Left lung (tissue), 10 donors: Measurements from ENCODE around the gene CSGALNACT2. TPM values are rescaled to one million over a fixed set of nuclear protein-coding genes. Genes with fewer than 3 reads are reported as not detected.

ENCODE experiments used
- ATAC-seq: fragments of 200-7000 bp; cut with Tn5 transposase; one replicate; pipeline ENCODE4 v1.9.1; 2020; ENCODE audit warnings: moderate library complexity
- DNase-seq, 4 donors: peaks; one replicate each; pipeline ENCODE4 v3.0.0-alpha.2; 2013 to 2020
- H3K27ac ChIP-seq, 2 donors: fragments of 200-600 bp; sonication (generic) in 1 of 2; one replicate each; pipeline versions ENCODE4 v1.5.0 to v1.8.0; 2020 to 2021
- H3K27me3 ChIP-seq, 2 donors: fragments of 200-600 bp; sonication (generic) in 1 of 2; one replicate each; pipeline versions ENCODE4 v1.5.0 to v1.8.0; 2020 to 2021
- H3K36me3 ChIP-seq, 2 donors: fragments of 200-600 bp; sonication (generic) in 1 of 2; one replicate each; pipeline versions ENCODE4 v1.5.0 to v1.8.0; 2020 to 2021
- H3K4me1 ChIP-seq, 2 donors: fragments of 200-600 bp; one replicate each; pipeline ENCODE4 v1.8.0; 2021
- H3K4me3 ChIP-seq, 2 donors: fragments of 200-600 bp; sonication (generic) in 1 of 2; one replicate each; pipeline versions ENCODE4 v1.5.0 to v1.8.0; 2020 to 2021; ENCODE audit warnings: mild to moderate bottlenecking in 1 of 2
- H3K9me3 ChIP-seq, 2 donors: fragments of 200-600 bp; sonication (generic) in 1 of 2; one replicate each; pipeline versions ENCODE4 v1.5.0 to v1.8.0; 2020 to 2021
- CTCF ChIP-seq, 2 donors: fragments of 200-600 bp; sonication (generic) in 1 of 2; IDR thresholded peaks; one replicate each; pipeline versions ENCODE4 v1.5.0 to v1.8.0; 2021; ENCODE audit warnings: antibody characterized with exemption in 2 of 2
- intact Hi-C, 2 donors: fragments of 100-400 bp; cut with DNase I; formaldehyde crosslinking; loops; one replicate each; pipeline versions ENCODE4 v1.11.2 to v1.14.2; 2022
- polyA plus RNA-seq, 6 donors: library from polyadenylated mRNA; unstranded; fragments of 120-200 nt; gene quantifications; one replicate each; pipeline ENCODE4 v1.2.1, GENCODE V29; 2013; ENCODE audit not compliant: insufficient read length in 6 of 6
- total RNA-seq, 2 donors: library from RNA; stranded (reverse); fragmentation: NEBNext Ultra II Directional; extraction: Animal tissue kit (Norgen Biotek cat#: 25700); gene quantifications; one replicate each; pipeline ENCODE4 v1.2.1, GENCODE V29; 2021
- donor health status: DM: no; HTN: yes; CAD: no.
- donor health status: DM: no; HTN: no; CAD: no.

CSGALNACT2 gene
- total and polyA plus RNA-seq, 8 donors, result 31.4 to 45.0 (median 36.6) TPM

DNA sequence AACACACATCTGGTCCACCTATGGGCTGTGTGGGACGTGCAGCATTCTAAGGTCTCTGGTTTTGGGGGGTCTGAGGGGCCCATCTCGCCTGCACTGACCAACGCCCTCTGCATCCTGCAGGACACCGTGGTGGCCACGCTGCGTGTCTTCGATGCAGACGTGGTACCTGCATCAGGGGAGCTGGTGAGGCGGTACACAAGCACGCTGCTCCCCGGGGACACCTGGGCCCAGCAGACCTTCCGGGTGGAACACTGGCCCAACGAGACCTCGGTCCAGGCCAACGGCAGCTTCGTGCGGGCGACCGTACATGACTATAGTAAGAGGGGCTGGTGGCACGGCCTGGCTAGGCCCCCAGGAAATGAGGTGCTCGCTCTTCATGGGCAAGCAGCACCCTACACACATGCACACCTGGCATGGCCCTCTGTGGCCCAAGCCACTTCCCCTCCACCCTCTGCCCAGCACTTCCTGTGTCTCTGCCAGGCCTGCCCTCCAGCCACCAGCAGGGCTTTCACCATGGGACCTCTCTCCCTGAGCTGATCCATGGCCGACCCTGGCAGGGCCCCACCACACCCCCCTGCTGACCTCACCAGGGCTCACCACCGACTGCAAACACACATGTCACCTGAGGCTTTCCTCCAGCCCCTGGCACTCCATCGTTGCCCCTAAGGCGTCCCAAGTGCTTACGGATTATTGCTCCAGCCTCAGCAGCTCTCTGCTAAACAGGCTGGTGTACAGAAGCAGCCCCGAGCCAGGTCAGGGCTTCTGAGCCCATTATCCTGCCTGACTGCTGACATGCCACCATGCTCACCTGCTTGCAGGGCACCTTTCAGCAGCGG is 31.8 kb upstream of the CSGALNACT2 start:
- no peak for TF ChIP-seq CTCF (IDR thresholded peaks at IDR 0.05)
- ATAC-seq (no peak), DNase-seq (peak in 1 of 4 donors; percentile 78)
- H3K4me1 ChIP-seq, result peaks cover 8 to 25% of the 10 kb centered on the region in 2 donors
- no peaks in the 10 kb centered on the region for H3K36me3 ChIP-seq
- H3K9me3 ChIP-seq, result no peaks in the 10 kb centered on the region
- intact Hi-C loops, result no loop called here
- no peak overlapping the region for H3K27ac ChIP-seq
- H3K4me3 ChIP-seq, result no peak overlapping the region
- peaks cover 12 to 38% of the 10 kb centered on the region in 2 donors for H3K27me3 ChIP-seq

GRCh38 chr10:43108951-43109350 is 29.3 kb upstream of the CSGALNACT2 start:
- Histone ChIP-seq H3K9me3 (no peaks in the 10 kb centered on the region), H3K36me3 (no peaks in the 10 kb centered on the region), H3K27ac (no peak overlapping the region), H3K4me1 (peaks cover 8 to 25% of the 10 kb centered on the region in 2 donors), H3K4me3 (no peak overlapping the region), H3K27me3 (peaks cover 12 to 14% of the 10 kb centered on the region in 2 donors)
- TF ChIP-seq CTCF (IDR thresholded peaks at IDR 0.05), result no peak
- intact Hi-C loops, result no loop called here
- no peak for ATAC-seq
- peak in 1 of 4 donors; percentile 77 for DNase-seq

GRCh38 chr10:43109671-43110249 is 28.5 kb upstream of the CSGALNACT2 start:
- Histone ChIP-seq H3K4me1 (peaks cover 4 to 20% of the 10 kb centered on the region in 2 donors), H3K27ac (no peak overlapping the region), H3K36me3 (no peaks in the 10 kb centered on the region), H3K4me3 (no peak overlapping the region), H3K9me3 (no peaks in the 10 kb centered on the region), H3K27me3 (peaks cover 6% of the 10 kb centered on the region in 2 donors)
- no peak for TF ChIP-seq CTCF (IDR thresholded peaks at IDR 0.05)
- intact Hi-C loops, result no loop called here
- no peak for ATAC-seq
- peak in 1 of 4 donors; percentile 69 for DNase-seq

GRCh38 chr10:43110338-43111071 is 27.7 kb upstream of the CSGALNACT2 start:
- Histone ChIP-seq H3K4me1 (peaks cover 0 to 13% of the 10 kb centered on the region in 2 donors), H3K36me3 (no peaks in the 10 kb centered on the region), H3K9me3 (no peaks in the 10 kb centered on the region), H3K4me3 (no peak overlapping the region), H3K27me3 (no peaks in the 10 kb centered on the region), H3K27ac (no peak overlapping the region)
- peak; percentile 41 to 76 (median 58) for DNase-seq
- peak; percentile 23 for ATAC-seq
- no peak for TF ChIP-seq CTCF (IDR thresholded peaks at IDR 0.05)
- intact Hi-C loops, result no loop called here

- H3K27me3 ChIP-seq, result no peaks in the 10 kb centered on the region
- DNase-seq, result peak in 1 of 4 donors; percentile 77
- peaks cover 0 to 9% of the 10 kb centered on the region in 2 donors for H3K4me1 ChIP-seq
- no peaks in the 10 kb centered on the region for H3K36me3 ChIP-seq
- no peak overlapping the region for H3K4me3 ChIP-seq
- H3K27ac ChIP-seq, result no peak overlapping the region
- intact Hi-C loops, result no loop called here
- no peaks in the 10 kb centered on the region for H3K9me3 ChIP-seq
- ATAC-seq, result no peak
- no peak for TF ChIP-seq CTCF (IDR thresholded peaks at IDR 0.05)
These were observed 27.1 kb upstream of the CSGALNACT2 start for GRCh38 chr10:43111101-43111500.
